ACHN (cell line): Measurements from ENCODE around the gene RND1.

Experiments
- DNase-seq: peaks from one replicate; pipeline ENCODE4 v3.0.0-alpha.2; 2015
- in situ Hi-C: cut with HindIII; loops from 2 replicates; pipeline ENCODE4 v1.10.0; 2017; ENCODE audit warnings: low sequenced_read_pairs, low pct_ligation_motif_present, low pct_unique_long_range_greater_than_20kb

The RND1 gene

GRCh38 chr12:48838048-48838447, 27.6 kb downstream of the RND1 start:
- in situ Hi-C loops: no loop called here
- DNase-seq: no peak

GRCh38 chr12:48832321-48833060, 33.2 kb downstream of the RND1 start:
- in situ Hi-C loops: no loop called here
- DNase-seq: no peak

GRCh38 chr12:48831257-48831656, 34.4 kb downstream of the RND1 start:
- in situ Hi-C loops: no loop called here
- DNase-seq: no peak

GRCh38 chr12:48828841-48829575, 36.7 kb downstream of the RND1 start:
- in situ Hi-C loops: no loop called here
- no peak for DNase-seq

GRCh38 chr12:48828293-48828692, 37.4 kb downstream of the RND1 start:
- DNase-seq: no peak
- in situ Hi-C loops: no loop called here

- no peak for DNase-seq
Measured at GRCh38 chr12:48827513-48828096, 38.1 kb downstream of the RND1 start.

GRCh38 chr12:48827026-48827425, 38.6 kb downstream of the RND1 start:
- DNase-seq: no peak
- in situ Hi-C loops: no loop called here

More at GRCh38 chr12:48827513-48828096, 38.1 kb downstream of the RND1 start:
- in situ Hi-C loops: no loop called here

- in situ Hi-C loops: no loop called here
- DNase-seq: no peak
Measured at GRCh38 chr12:48826209-48826855, 39.3 kb downstream of the RND1 start.

GRCh38 chr12:48824905-48825304, 40.8 kb downstream of the RND1 start:
- in situ Hi-C loops: no loop called here

GRCh38 chr12:48824112-48824511, 41.6 kb downstream of the RND1 start:
- DNase-seq: no peak
- in situ Hi-C loops: no loop called here

More at GRCh38 chr12:48824905-48825304, 40.8 kb downstream of the RND1 start:
- DNase-seq: no peak

GRCh38 chr12:48823281-48823680, 42.4 kb downstream of the RND1 start:
- no peak for DNase-seq
- in situ Hi-C loops: no loop called here

- in situ Hi-C loops: no loop called here
- DNase-seq: no peak
Measured at GRCh38 chr12:48822711-48823110, 43.0 kb downstream of the RND1 start.

GRCh38 chr12:48822139-48822538, 43.5 kb downstream of the RND1 start:
- DNase-seq: no peak
- in situ Hi-C loops: no loop called here

GRCh38 chr12:48819986-48820725, 45.5 kb downstream of the RND1 start:
- in situ Hi-C loops: no loop called here
- DNase-seq: no peak

- DNase-seq: no peak
- in situ Hi-C loops: no loop called here
Measured at GRCh38 chr12:48818831-48819590, 46.7 kb downstream of the RND1 start.

- in situ Hi-C loops: no loop called here
- peak; percentile 78 for DNase-seq
Measured at GRCh38 chr12:48817873-48818830, 47.5 kb downstream of the RND1 start, which contains the start of gene CACNB3. Gene CACNB3 (plus strand): TSS chr12:48818496. CDS start chr12:48818930, 434 bp downstream.
